GM21367 (cell line): Measurements from ENCODE around the gene APOA4.
"Not testable (repeated sequence)": the region's sequence is repeated elsewhere in the genome, so short reads cannot be mapped to it uniquely, and the experiment has no call there.

Source experiments
- ATAC-seq: cut with Tn5 transposase; IDR thresholded peaks from one replicate; pipeline ENCODE4 v1.9.1; 2021; ENCODE audit not compliant: unreplicated experiment

The APOA4 gene

GRCh38 chr11:116849486-116849885 lies 26.4 kb upstream of the APOA4 start:
- no peak for ATAC-seq

- ATAC-seq, result no peak
Measured at GRCh38 chr11:116849060-116849459, 26.0 kb upstream of the APOA4 start.

GRCh38 chr11:116847612-116848011 lies 24.5 kb upstream of the APOA4 start:
- ATAC-seq, result no peak

GRCh38 chr11:116844722-116845121 lies 21.6 kb upstream of the APOA4 start:
- no peak for ATAC-seq

GRCh38 chr11:116843661-116844060 lies 20.6 kb upstream of the APOA4 start:
- ATAC-seq, result no peak

GRCh38 chr11:116842909-116843308 lies 19.8 kb upstream of the APOA4 start:
- no peak for ATAC-seq

GRCh38 chr11:116842117-116842516 lies 19.0 kb upstream of the APOA4 start:
- no peak for ATAC-seq

- ATAC-seq, result no peak
Measured at GRCh38 chr11:116840746-116841296, 17.7 kb upstream of the APOA4 start.

GRCh38 chr11:116840224-116840745 lies 17.2 kb upstream of the APOA4 start:
- ATAC-seq, result no peak

GRCh38 chr11:116838321-116839084 lies 15.4 kb upstream of the APOA4 start:
- no peak for ATAC-seq

GRCh38 chr11:116837231-116838091 lies 14.4 kb upstream of the APOA4 start, which contains the start of gene APOA1:
TSS of gene APOA1 (minus strand) at chr11:116837622. CDS start at chr11:116837387, 235 bp downstream.
- ATAC-seq, result no peak

- no peak for ATAC-seq
Measured at GRCh38 chr11:116836632-116836991, 13.5 kb upstream of the APOA4 start.

- peak; percentile 82 for ATAC-seq
Measured at GRCh38 chr11:116835791-116836631, 12.9 kb upstream of the APOA4 start.

GRCh38 chr11:116835042-116835772 lies 12.1 kb upstream of the APOA4 start:
- ATAC-seq, result no peak

- ATAC-seq, result not testable (repeated sequence)
Measured at GRCh38 chr11:116834535-116835041, 11.5 kb upstream of the APOA4 start.

- ATAC-seq, result no peak
Measured at GRCh38 chr11:116833816-116834534, 10.9 kb upstream of the APOA4 start.

GRCh38 chr11:116833491-116833815 lies 10.3 kb upstream of the APOA4 start:
- no peak for ATAC-seq

- no peak for ATAC-seq
Measured at GRCh38 chr11:116832350-116833290, 9.5 kb upstream of the APOA4 start.
